Mucosa of descending colon (tissue), 3 donors: ENCODE measurements around the gene DCD. TPM values are rescaled to one million over a fixed set of nuclear protein-coding genes. Genes with fewer than 3 reads are reported as not detected.

Source experiments
- ATAC-seq: fragments of 200-7000 bp; cut with Tn5 transposase; one replicate; pipeline ENCODE4 v1.9.1; 2020; ENCODE audit warnings: mild to moderate bottlenecking, moderate library complexity
- DNase-seq, 3 donors: peaks; one replicate each; pipeline ENCODE4 v3.0.0-alpha.2; 2020
- H3K36me3 ChIP-seq: fragments of 200-600 bp; one replicate; pipeline ENCODE4 v1.8.0; 2021; ENCODE audit warnings: low read depth, mild to moderate bottlenecking
- H3K4me1 ChIP-seq: fragments of 200-600 bp; one replicate; pipeline ENCODE4 v1.8.0; 2021; ENCODE audit warnings: low read depth, mild to moderate bottlenecking
- H3K4me3 ChIP-seq: fragments of 200-600 bp; one replicate; pipeline ENCODE4 v1.8.0; 2021; ENCODE audit warnings: mild to moderate bottlenecking
- H3K9me3 ChIP-seq: fragments of 200-600 bp; one replicate; pipeline ENCODE4 v1.8.0; 2021; ENCODE audit warnings: mild to moderate bottlenecking
- CTCF ChIP-seq: fragments of 200-600 bp; IDR thresholded peaks from one replicate; pipeline ENCODE4 v1.8.0; 2022; ENCODE audit warnings: antibody characterized with exemption, mild to moderate bottlenecking
- intact Hi-C, 2 donors: fragments of 100-400 bp; cut with DNase I in 1 of 2; cut with micrococcal nuclease in 1 of 2; formaldehyde crosslinking; loops; one replicate each; pipeline versions ENCODE4 v1.11.0 to v1.11.1; 2022; cut with DNase I, micrococcal nuclease
- total RNA-seq, 3 donors: library from RNA; stranded (reverse); fragmentation: NEBNext Ultra II Directional in 2 of 3; extraction: Animal tissue kit (Norgen Biotek cat#: 25700) in 2 of 3; gene quantifications; one replicate each; pipeline versions ENCODE4 v1.2.1 to v1.2.4, GENCODE V29; 2021 to 2023
- donor health status: DM: no; HTN: no; CAD: no; lungs with moderate emphysema.
- donor health status: DM: no; HTN: no; CAD: no.
- donor health status: DM: no; HTN: yes; CAD: no.

Gene DCD
- total RNA-seq, 3 donors from 2014 or later: not detected

GRCh38 chr12:54612225-54612750 is 35.9 kb downstream of the DCD start:
- DNase-seq (no peak), ATAC-seq (no peak)
- Histone ChIP-seq H3K9me3 (no peaks in the 10 kb centered on the region), H3K4me3 (no peak overlapping the region), H3K4me1 (no peaks in the 10 kb centered on the region), H3K36me3 (no peaks in the 10 kb centered on the region)
- intact Hi-C loops: no loop called here
- no peak for TF ChIP-seq CTCF

GRCh38 chr12:54611715-54612149 is 36.4 kb downstream of the DCD start:
- no peaks in the 10 kb centered on the region for H3K9me3 ChIP-seq
- H3K4me3 ChIP-seq: no peak overlapping the region
- ATAC-seq: no peak
- intact Hi-C loops: no loop called here
- no peaks in the 10 kb centered on the region for H3K4me1 ChIP-seq
- DNase-seq: no peak
- TF ChIP-seq CTCF: no peak
- no peaks in the 10 kb centered on the region for H3K36me3 ChIP-seq

- intact Hi-C loops: no loop called here
- Histone ChIP-seq H3K36me3 (no peaks in the 10 kb centered on the region), H3K4me1 (no peaks in the 10 kb centered on the region), H3K9me3 (no peaks in the 10 kb centered on the region), H3K4me3 (no peak overlapping the region)
- ATAC-seq: no peak
- no peak for TF ChIP-seq CTCF
- DNase-seq: no peak
These were observed 39.4 kb downstream of the DCD start for GRCh38 chr12:54608769-54609168.

- Histone ChIP-seq H3K9me3 (no peaks in the 10 kb centered on the region), H3K36me3 (no peaks in the 10 kb centered on the region), H3K4me3 (no peak overlapping the region), H3K4me1 (no peaks in the 10 kb centered on the region)
- ATAC-seq: no peak
- no peak for DNase-seq
- intact Hi-C loops: no loop called here
- no peak for TF ChIP-seq CTCF
These were observed 40.0 kb downstream of the DCD start for GRCh38 chr12:54608156-54608555.

- ATAC-seq (no peak), DNase-seq (no peak)
- Histone ChIP-seq H3K36me3 (no peaks in the 10 kb centered on the region), H3K4me3 (no peak overlapping the region), H3K4me1 (no peaks in the 10 kb centered on the region), H3K9me3 (no peaks in the 10 kb centered on the region)
- intact Hi-C loops: no loop called here
- TF ChIP-seq CTCF: no peak
These were observed 41.6 kb downstream of the DCD start for GRCh38 chr12:54606556-54606955.
